Measurements from ENCODE around the gene MEI1.
A peak's percentile ranks its signal among the peaks of the same experiment; 100 is the strongest.
"Not testable (repeated sequence)": the region's sequence is repeated elsewhere in the genome, so short reads cannot be mapped to it uniquely, and the experiment has no call there.

MEI1 gene

GRCh38 chr22:41682033-41682807, 17.1 kb upstream of the MEI1 start:
- peak; percentile 92 for ATAC-seq (ENCODE audit: low read depth)
- Histone ChIP-seq H3K4me3 (ENCODE audit: severe bottlenecking) (peak overlapping the region; percentile 97), H3K9me3 (ENCODE audit: severe bottlenecking) (no peaks in the 10 kb centered on the region), H3K4me1 (ENCODE audit: insufficient read depth, poor library complexity, severe bottlenecking) (peaks cover 23% of the 10 kb centered on the region), H3K36me3 (ENCODE audit: low read depth) (peaks cover 58% of the 10 kb centered on the region), H3K27me3 (ENCODE audit: insufficient read depth, poor library complexity, severe bottlenecking) (no peaks in the 10 kb centered on the region), H3K27ac (ENCODE audit: poor library complexity, severe bottlenecking) (peak overlapping the region; percentile 51)
- peak; percentile 87 for DNase-seq (ENCODE audit: low spot score)
- TF ChIP-seq, protein P1, sequence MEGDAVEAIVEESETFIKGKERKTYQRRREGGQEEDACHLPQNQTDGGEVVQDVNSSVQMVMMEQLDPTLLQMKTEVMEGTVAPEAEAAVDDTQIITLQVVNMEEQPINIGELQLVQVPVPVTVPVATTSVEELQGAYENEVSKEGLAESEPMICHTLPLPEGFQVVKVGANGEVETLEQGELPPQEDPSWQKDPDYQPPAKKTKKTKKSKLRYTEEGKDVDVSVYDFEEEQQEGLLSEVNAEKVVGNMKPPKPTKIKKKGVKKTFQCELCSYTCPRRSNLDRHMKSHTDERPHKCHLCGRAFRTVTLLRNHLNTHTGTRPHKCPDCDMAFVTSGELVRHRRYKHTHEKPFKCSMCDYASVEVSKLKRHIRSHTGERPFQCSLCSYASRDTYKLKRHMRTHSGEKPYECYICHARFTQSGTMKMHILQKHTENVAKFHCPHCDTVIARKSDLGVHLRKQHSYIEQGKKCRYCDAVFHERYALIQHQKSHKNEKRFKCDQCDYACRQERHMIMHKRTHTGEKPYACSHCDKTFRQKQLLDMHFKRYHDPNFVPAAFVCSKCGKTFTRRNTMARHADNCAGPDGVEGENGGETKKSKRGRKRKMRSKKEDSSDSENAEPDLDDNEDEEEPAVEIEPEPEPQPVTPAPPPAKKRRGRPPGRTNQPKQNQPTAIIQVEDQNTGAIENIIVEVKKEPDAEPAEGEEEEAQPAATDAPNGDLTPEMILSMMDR (IDR thresholded peaks at IDR 0.05; ENCODE audit: poor library complexity, severe bottlenecking), result no peak

DNA sequence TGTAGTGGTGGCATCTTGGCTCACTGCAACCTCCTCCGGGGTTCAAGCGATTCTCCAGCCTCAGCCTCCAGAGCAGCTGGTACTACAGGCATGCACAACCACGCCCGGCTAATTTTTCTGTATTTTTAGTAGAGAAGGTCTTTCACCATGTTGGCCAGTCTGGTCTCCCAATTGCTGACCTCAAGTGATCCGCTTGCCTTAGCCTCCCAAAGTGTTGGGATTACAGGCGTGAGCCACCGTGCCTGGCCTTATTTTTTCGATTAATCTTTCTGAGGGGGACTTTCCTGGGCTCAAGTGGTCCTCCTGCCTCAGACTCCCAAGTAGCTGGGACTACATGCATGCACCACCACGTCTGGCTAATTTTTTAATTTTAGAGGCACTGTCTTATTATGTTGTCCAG, 16.3 kb upstream of the MEI1 start:
- TF ChIP-seq, protein P1 (IDR thresholded peaks at IDR 0.05; ENCODE audit: poor library complexity, severe bottlenecking), result no peak
- H3K27ac ChIP-seq (ENCODE audit: poor library complexity, severe bottlenecking), result peak overlapping the region; percentile 51
- H3K9me3 ChIP-seq (ENCODE audit: severe bottlenecking), result no peaks in the 10 kb centered on the region
- H3K4me3 ChIP-seq (ENCODE audit: severe bottlenecking), result peak overlapping the region; percentile 97
- H3K27me3 ChIP-seq (ENCODE audit: insufficient read depth, poor library complexity, severe bottlenecking), result no peaks in the 10 kb centered on the region
- no peak for ATAC-seq (ENCODE audit: low read depth)
- no peak for DNase-seq (ENCODE audit: low spot score)
- peaks cover 25% of the 10 kb centered on the region for H3K4me1 ChIP-seq (ENCODE audit: insufficient read depth, poor library complexity, severe bottlenecking)
- peaks cover 51% of the 10 kb centered on the region for H3K36me3 ChIP-seq (ENCODE audit: low read depth)

DNA sequence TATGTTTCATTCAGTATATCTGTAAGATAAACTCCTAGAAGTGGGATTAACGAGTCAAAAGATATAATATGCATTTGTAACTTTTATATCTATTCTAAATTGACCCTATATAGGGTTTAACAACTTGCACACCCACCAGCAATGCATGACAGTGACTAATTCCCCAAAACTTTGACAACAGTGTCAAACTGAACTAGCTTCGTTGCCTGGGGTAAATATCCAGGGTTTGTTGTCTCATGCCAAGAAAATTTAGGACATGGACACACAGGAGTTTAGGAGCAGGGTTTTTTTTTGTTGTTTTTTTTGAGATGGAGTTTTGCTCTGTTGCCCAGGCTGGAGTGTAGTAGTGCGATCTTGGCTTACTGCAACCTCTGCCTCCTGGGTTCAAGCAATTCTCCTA, 15.7 kb upstream of the MEI1 start:
- H3K9me3 ChIP-seq (ENCODE audit: severe bottlenecking), result no peaks in the 10 kb centered on the region
- peaks cover 25% of the 10 kb centered on the region for H3K4me1 ChIP-seq (ENCODE audit: insufficient read depth, poor library complexity, severe bottlenecking)
- no peak overlapping the region for H3K4me3 ChIP-seq (ENCODE audit: severe bottlenecking)
- H3K27me3 ChIP-seq (ENCODE audit: insufficient read depth, poor library complexity, severe bottlenecking), result no peaks in the 10 kb centered on the region
- no peak for ATAC-seq (ENCODE audit: low read depth)
- no peak for DNase-seq (ENCODE audit: low spot score)
- TF ChIP-seq, protein P1 (IDR thresholded peaks at IDR 0.05; ENCODE audit: poor library complexity, severe bottlenecking), result no peak
- H3K36me3 ChIP-seq (ENCODE audit: low read depth), result peaks cover 46% of the 10 kb centered on the region
- peak overlapping the region; percentile 51 for H3K27ac ChIP-seq (ENCODE audit: poor library complexity, severe bottlenecking)

GRCh38 chr22:41684194-41684593, 15.1 kb upstream of the MEI1 start:
- peaks cover 25% of the 10 kb centered on the region for H3K4me1 ChIP-seq (ENCODE audit: insufficient read depth, poor library complexity, severe bottlenecking)
- TF ChIP-seq, protein P1 (IDR thresholded peaks at IDR 0.05; ENCODE audit: poor library complexity, severe bottlenecking), result no peak
- H3K36me3 ChIP-seq (ENCODE audit: low read depth), result peaks cover 40% of the 10 kb centered on the region
- no peak overlapping the region for H3K4me3 ChIP-seq (ENCODE audit: severe bottlenecking)
- DNase-seq (ENCODE audit: low spot score) (no peak), ATAC-seq (ENCODE audit: low read depth) (no peak)
- H3K27me3 ChIP-seq (ENCODE audit: insufficient read depth, poor library complexity, severe bottlenecking), result no peaks in the 10 kb centered on the region
- no peaks in the 10 kb centered on the region for H3K9me3 ChIP-seq (ENCODE audit: severe bottlenecking)
- peak overlapping the region; percentile 51 for H3K27ac ChIP-seq (ENCODE audit: poor library complexity, severe bottlenecking)

- not testable (repeated sequence) for DNase-seq (ENCODE audit: low spot score); H3K9me3 ChIP-seq (ENCODE audit: severe bottlenecking); H3K4me3 ChIP-seq (ENCODE audit: severe bottlenecking); H3K27me3 ChIP-seq (ENCODE audit: insufficient read depth, poor library complexity, severe bottlenecking); H3K27ac ChIP-seq (ENCODE audit: poor library complexity, severe bottlenecking); ATAC-seq (ENCODE audit: low read depth)
- H3K4me1 ChIP-seq (ENCODE audit: insufficient read depth, poor library complexity, severe bottlenecking), result peaks cover 17% of the 10 kb centered on the region
- peaks cover 16% of the 10 kb centered on the region; the same call in 1 of the 2 replicates for H3K36me3 ChIP-seq (ENCODE audit: low read depth)
Measured at GRCh38 chr22:41686890-41687289, 12.4 kb upstream of the MEI1 start.

All from RWPE2 (cell line).